Ishikawa (cell line): ENCODE results near the gene GID8.
A peak's percentile ranks its signal among the peaks of the same experiment; 100 is the strongest.

Experiments
- CEBPB ChIP-seq: IDR thresholded peaks from 2 replicates; pipeline ENCODE4 v1.6.1; 2012
- CREB1 ChIP-seq: IDR thresholded peaks from 2 replicates; pipeline ENCODE4 v1.6.1; 2012; ENCODE audit warnings: low read depth
- EGR1 ChIP-seq: IDR thresholded peaks from 2 replicates; pipeline ENCODE4 v1.6.1; 2012
- EP300 ChIP-seq: IDR thresholded peaks from 2 replicates; pipeline ENCODE4 v1.6.1; 2012; ENCODE audit warnings: borderline replicate concordance
- FOXM1 ChIP-seq: IDR thresholded peaks from 2 replicates; pipeline ENCODE4 v1.6.1; 2012; ENCODE audit warnings: low read depth, borderline replicate concordance
- MAX ChIP-seq: IDR thresholded peaks from 2 replicates; pipeline ENCODE4 v1.6.1; 2012
- NFIC ChIP-seq: IDR thresholded peaks from 2 replicates; pipeline ENCODE4 v1.6.1; 2012
- RAD21 ChIP-seq: IDR thresholded peaks from 2 replicates; pipeline ENCODE4 v1.6.1; 2012; ENCODE audit warnings: low read depth
- REST ChIP-seq: IDR thresholded peaks from 2 replicates; pipeline ENCODE4 v1.6.1; 2012; ENCODE audit warnings: low read depth, mild to moderate bottlenecking
- TCF12 ChIP-seq: IDR thresholded peaks from 2 replicates; pipeline ENCODE4 v1.6.1; 2012; ENCODE audit warnings: low read depth
- TEAD4 ChIP-seq: IDR thresholded peaks from 2 replicates; pipeline ENCODE4 v1.6.1; 2012
- USF1 ChIP-seq: IDR thresholded peaks from 2 replicates; pipeline ENCODE4 v1.6.1; 2012
- YY1 ChIP-seq: IDR thresholded peaks from 2 replicates; pipeline ENCODE4 v1.6.1; 2012; ENCODE audit warnings: low read depth
- ZBTB7A ChIP-seq: IDR thresholded peaks from 2 replicates; pipeline ENCODE4 v1.6.1; 2012; ENCODE audit warnings: low read depth

Gene GID8

GRCh38 chr20:62961799-62962198, 23.9 kb downstream of the GID8 start:
- no peak for TF ChIP-seq ZBTB7A

- TF ChIP-seq USF1 = no peak
Measured at GRCh38 chr20:62962221-62962879, 24.4 kb downstream of the GID8 start.

GRCh38 chr20:62962891-62963613, 25.1 kb downstream of the GID8 start:
- TF ChIP-seq ZBTB7A = no peak
- no peak for TF ChIP-seq NFIC
- TF ChIP-seq FOXM1 = no peak
- no peak for TF ChIP-seq MAX
- no peak for TF ChIP-seq TEAD4
- TF ChIP-seq USF1 = no peak
- no peak for TF ChIP-seq YY1

GRCh38 chr20:62963614-62964397, 25.9 kb downstream of the GID8 start:
- TF ChIP-seq USF1 (no peak), REST (0 out of 2 replicates have a peak, but pooled peaks have one; percentile 16)

GRCh38 chr20:62964700-62965099, 26.8 kb downstream of the GID8 start:
- no peak for TF ChIP-seq CREB1
- TF ChIP-seq FOXM1 = no peak

- TF ChIP-seq TCF12 (no peak), ZBTB7A (no peak)
Measured at GRCh38 chr20:62965363-62965771, 27.4 kb downstream of the GID8 start.

- TF ChIP-seq USF1 = no peak
- no peak for TF ChIP-seq CREB1
- no peak for TF ChIP-seq EP300
- TF ChIP-seq ZBTB7A = no peak
- no peak for TF ChIP-seq MAX
- TF ChIP-seq TCF12 = no peak
- TF ChIP-seq REST = no peak
- TF ChIP-seq TEAD4 = no peak
- TF ChIP-seq EGR1 = no peak
- TF ChIP-seq NFIC = no peak
- TF ChIP-seq RAD21 = no peak
- no peak for TF ChIP-seq FOXM1
- no peak for TF ChIP-seq CEBPB
- no peak for TF ChIP-seq YY1
Measured at GRCh38 chr20:62966212-62967148, 28.5 kb downstream of the GID8 start.
